Measurements from ENCODE around the gene COBLL1.
"Not testable (repeated sequence)": the region's sequence is repeated elsewhere in the genome, so short reads cannot be mapped to it uniquely, and the experiment has no call there.

Gene COBLL1

GRCh38 chr2:164711766-164712138 is 129.9 kb downstream of the COBLL1 start:
- no peak for DNase-seq (ENCODE audit: low read depth in 2 of 2)

- DNase-seq (ENCODE audit: low read depth in 2 of 2), result no peak
Observed at GRCh38 chr2:164710837-164711765, 130.5 kb downstream of the COBLL1 start.

GRCh38 chr2:164710252-164710836 is 131.3 kb downstream of the COBLL1 start:
- not testable (repeated sequence) for DNase-seq (ENCODE audit: low read depth in 2 of 2)

- DNase-seq (ENCODE audit: low read depth in 2 of 2), result no peak
Observed at GRCh38 chr2:164706522-164706921, 135.1 kb downstream of the COBLL1 start.

- DNase-seq (ENCODE audit: low read depth in 2 of 2), result no peak
Observed at GRCh38 chr2:164705412-164706167, 136.0 kb downstream of the COBLL1 start.

- DNase-seq (ENCODE audit: low read depth in 2 of 2), result no peak
Observed at GRCh38 chr2:164703915-164704706, 137.5 kb downstream of the COBLL1 start.

GRCh38 chr2:164701565-164701964 is 140.1 kb downstream of the COBLL1 start:
- DNase-seq (ENCODE audit: low read depth in 2 of 2), result no peak

- DNase-seq (ENCODE audit: low read depth in 2 of 2), result no peak
Observed at GRCh38 chr2:164700390-164700789, 141.2 kb downstream of the COBLL1 start.

- no peak for DNase-seq (ENCODE audit: low read depth in 2 of 2)
Observed at GRCh38 chr2:164697688-164698461, 143.7 kb downstream of the COBLL1 start.

GRCh38 chr2:164696634-164697033 is 145.0 kb downstream of the COBLL1 start:
- DNase-seq (ENCODE audit: low read depth in 2 of 2), result no peak

- no peak for DNase-seq (ENCODE audit: low read depth in 2 of 2)
Observed at GRCh38 chr2:164694275-164694695, 147.3 kb downstream of the COBLL1 start.

- no peak for DNase-seq (ENCODE audit: low read depth in 2 of 2)
Observed at GRCh38 chr2:164693834-164694233, 147.8 kb downstream of the COBLL1 start.

GRCh38 chr2:164693390-164693789 is 148.2 kb downstream of the COBLL1 start:
- no peak for DNase-seq (ENCODE audit: low read depth in 2 of 2)

- no peak for DNase-seq (ENCODE audit: low read depth in 2 of 2)
Observed at GRCh38 chr2:164692958-164693357, 148.7 kb downstream of the COBLL1 start.

- DNase-seq (ENCODE audit: low read depth in 2 of 2), result no peak
Observed at GRCh38 chr2:164692114-164692513, 149.5 kb downstream of the COBLL1 start.

GRCh38 chr2:164691346-164691887 is 150.2 kb downstream of the COBLL1 start:
- DNase-seq (ENCODE audit: low read depth in 2 of 2), result no peak

- no peak for DNase-seq (ENCODE audit: low read depth in 2 of 2)
Observed at GRCh38 chr2:164690361-164690760, 151.3 kb downstream of the COBLL1 start.

GRCh38 chr2:164688896-164689419 is 152.7 kb downstream of the COBLL1 start:
- no peak for DNase-seq (ENCODE audit: low read depth in 2 of 2)

GRCh38 chr2:164681009-164681408 is 160.6 kb downstream of the COBLL1 start:
- no peak for DNase-seq (ENCODE audit: low read depth in 2 of 2)

GRCh38 chr2:164678631-164679149 is 162.9 kb downstream of the COBLL1 start:
- no peak for DNase-seq (ENCODE audit: low read depth in 2 of 2)
